Measurements from ENCODE around the gene GULP1.

The GULP1 gene

DNA sequence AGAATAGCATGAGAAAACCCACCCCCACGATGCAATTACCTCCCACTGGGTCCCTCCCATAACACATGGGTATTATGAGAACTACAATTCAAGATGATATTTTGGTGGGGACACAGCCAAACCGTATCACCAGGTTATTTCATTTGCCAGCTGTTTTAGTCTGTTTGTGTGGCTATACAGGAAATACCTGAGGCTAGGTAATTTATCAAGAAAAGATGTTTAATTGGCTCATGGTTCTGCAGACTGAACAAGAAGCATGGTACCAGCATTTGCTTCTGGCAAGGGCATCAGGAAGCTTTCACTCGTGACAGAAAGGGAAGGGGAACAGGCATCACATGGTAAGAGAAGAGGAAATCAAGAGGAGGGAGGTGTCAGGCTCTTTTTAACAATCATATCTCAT lies 329.2 kb downstream of the GULP1 start:
- TF ChIP-seq ZBTB7A (IDR thresholded peaks at IDR 0.05; ENCODE audit: low read depth), result no peak
- TF ChIP-seq YY1 (IDR thresholded peaks at IDR 0.05; ENCODE audit: low read depth), result no peak
- TF ChIP-seq EGR1 (IDR thresholded peaks at IDR 0.05), result no peak
- TF ChIP-seq FOXM1 (IDR thresholded peaks at IDR 0.05; ENCODE audit: borderline replicate concordance, low read depth), result no peak
- TF ChIP-seq TCF12 (IDR thresholded peaks at IDR 0.05; ENCODE audit: low read depth), result no peak
- TF ChIP-seq, protein P1, sequence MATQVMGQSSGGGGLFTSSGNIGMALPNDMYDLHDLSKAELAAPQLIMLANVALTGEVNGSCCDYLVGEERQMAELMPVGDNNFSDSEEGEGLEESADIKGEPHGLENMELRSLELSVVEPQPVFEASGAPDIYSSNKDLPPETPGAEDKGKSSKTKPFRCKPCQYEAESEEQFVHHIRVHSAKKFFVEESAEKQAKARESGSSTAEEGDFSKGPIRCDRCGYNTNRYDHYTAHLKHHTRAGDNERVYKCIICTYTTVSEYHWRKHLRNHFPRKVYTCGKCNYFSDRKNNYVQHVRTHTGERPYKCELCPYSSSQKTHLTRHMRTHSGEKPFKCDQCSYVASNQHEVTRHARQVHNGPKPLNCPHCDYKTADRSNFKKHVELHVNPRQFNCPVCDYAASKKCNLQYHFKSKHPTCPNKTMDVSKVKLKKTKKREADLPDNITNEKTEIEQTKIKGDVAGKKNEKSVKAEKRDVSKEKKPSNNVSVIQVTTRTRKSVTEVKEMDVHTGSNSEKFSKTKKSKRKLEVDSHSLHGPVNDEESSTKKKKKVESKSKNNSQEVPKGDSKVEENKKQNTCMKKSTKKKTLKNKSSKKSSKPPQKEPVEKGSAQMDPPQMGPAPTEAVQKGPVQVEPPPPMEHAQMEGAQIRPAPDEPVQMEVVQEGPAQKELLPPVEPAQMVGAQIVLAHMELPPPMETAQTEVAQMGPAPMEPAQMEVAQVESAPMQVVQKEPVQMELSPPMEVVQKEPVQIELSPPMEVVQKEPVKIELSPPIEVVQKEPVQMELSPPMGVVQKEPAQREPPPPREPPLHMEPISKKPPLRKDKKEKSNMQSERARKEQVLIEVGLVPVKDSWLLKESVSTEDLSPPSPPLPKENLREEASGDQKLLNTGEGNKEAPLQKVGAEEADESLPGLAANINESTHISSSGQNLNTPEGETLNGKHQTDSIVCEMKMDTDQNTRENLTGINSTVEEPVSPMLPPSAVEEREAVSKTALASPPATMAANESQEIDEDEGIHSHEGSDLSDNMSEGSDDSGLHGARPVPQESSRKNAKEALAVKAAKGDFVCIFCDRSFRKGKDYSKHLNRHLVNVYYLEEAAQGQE (IDR thresholded peaks at IDR 0.05; ENCODE audit: low read depth), result no peak
- TF ChIP-seq, protein P2, sequence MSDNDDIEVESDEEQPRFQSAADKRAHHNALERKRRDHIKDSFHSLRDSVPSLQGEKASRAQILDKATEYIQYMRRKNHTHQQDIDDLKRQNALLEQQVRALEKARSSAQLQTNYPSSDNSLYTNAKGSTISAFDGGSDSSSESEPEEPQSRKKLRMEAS (IDR thresholded peaks at IDR 0.05), result no peak
- TF ChIP-seq, protein P3, sequence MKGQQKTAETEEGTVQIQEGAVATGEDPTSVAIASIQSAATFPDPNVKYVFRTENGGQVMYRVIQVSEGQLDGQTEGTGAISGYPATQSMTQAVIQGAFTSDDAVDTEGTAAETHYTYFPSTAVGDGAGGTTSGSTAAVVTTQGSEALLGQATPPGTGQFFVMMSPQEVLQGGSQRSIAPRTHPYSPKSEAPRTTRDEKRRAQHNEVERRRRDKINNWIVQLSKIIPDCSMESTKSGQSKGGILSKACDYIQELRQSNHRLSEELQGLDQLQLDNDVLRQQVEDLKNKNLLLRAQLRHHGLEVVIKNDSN (IDR thresholded peaks at IDR 0.05), result no peak
- no peak for TF ChIP-seq TAF1 (IDR thresholded peaks at IDR 0.05; ENCODE audit: low read depth)
- no peak for TF ChIP-seq NFIC (IDR thresholded peaks at IDR 0.05)
- no peak for TF ChIP-seq TEAD4 (IDR thresholded peaks at IDR 0.05)
- no peak for TF ChIP-seq RAD21 (IDR thresholded peaks at IDR 0.05; ENCODE audit: low read depth)
- no peak for TF ChIP-seq CREB1 (IDR thresholded peaks at IDR 0.05; ENCODE audit: low read depth)
- no peak for TF ChIP-seq EP300 (IDR thresholded peaks at IDR 0.05; ENCODE audit: borderline replicate concordance)
- no peak for TF ChIP-seq CEBPB (IDR thresholded peaks at IDR 0.05)

DNA sequence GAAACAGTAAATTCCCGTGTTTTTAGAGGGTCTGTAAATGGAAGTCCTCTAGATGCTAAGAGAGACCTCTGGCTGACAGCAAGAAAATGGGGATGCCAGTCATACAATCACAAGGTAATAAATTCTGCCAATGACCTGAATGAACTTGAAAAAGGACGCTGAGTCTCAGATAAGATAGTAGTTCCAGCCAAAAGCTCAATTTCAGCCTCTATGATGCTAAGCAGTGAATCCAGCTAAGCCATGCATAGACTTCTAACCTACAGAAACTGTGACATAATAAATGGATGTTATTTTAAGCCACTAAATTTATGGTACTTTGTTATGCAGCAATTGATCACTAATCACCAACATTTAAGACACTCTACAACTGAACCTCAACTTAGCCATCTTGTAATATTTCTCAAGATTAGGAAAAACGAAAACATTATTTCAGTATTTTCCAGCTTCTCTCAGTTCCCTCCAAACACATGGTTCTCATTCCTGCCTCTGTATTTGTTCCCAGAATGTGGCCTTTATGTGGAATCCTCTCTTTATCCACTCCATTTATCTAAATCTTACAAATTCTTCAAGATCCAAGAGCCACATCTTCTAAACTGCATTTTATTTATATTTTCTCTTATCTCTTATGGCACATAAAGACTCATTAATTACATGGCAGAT lies 331.1 kb downstream of the GULP1 start:
- TF ChIP-seq RAD21 (IDR thresholded peaks at IDR 0.05; ENCODE audit: low read depth) (no peak), TEAD4 (IDR thresholded peaks at IDR 0.05) (no peak), NFIC (IDR thresholded peaks at IDR 0.05) (no peak), TAF1 (IDR thresholded peaks at IDR 0.05; ENCODE audit: low read depth) (no peak), YY1 (IDR thresholded peaks at IDR 0.05; ENCODE audit: low read depth) (no peak), FOXM1 (IDR thresholded peaks at IDR 0.05; ENCODE audit: borderline replicate concordance, low read depth) (no peak), EP300 (IDR thresholded peaks at IDR 0.05; ENCODE audit: borderline replicate concordance) (no peak), CREB1 (IDR thresholded peaks at IDR 0.05; ENCODE audit: low read depth) (no peak), CEBPB (IDR thresholded peaks at IDR 0.05) (no peak), EGR1 (IDR thresholded peaks at IDR 0.05) (no peak), ZBTB7A (IDR thresholded peaks at IDR 0.05; ENCODE audit: low read depth) (no peak), TCF12 (IDR thresholded peaks at IDR 0.05; ENCODE audit: low read depth) (no peak)
- TF ChIP-seq, protein P3 (IDR thresholded peaks at IDR 0.05), result no peak
- TF ChIP-seq, protein P1 (IDR thresholded peaks at IDR 0.05; ENCODE audit: low read depth), result no peak
- TF ChIP-seq, protein P2 (IDR thresholded peaks at IDR 0.05), result no peak

DNA sequence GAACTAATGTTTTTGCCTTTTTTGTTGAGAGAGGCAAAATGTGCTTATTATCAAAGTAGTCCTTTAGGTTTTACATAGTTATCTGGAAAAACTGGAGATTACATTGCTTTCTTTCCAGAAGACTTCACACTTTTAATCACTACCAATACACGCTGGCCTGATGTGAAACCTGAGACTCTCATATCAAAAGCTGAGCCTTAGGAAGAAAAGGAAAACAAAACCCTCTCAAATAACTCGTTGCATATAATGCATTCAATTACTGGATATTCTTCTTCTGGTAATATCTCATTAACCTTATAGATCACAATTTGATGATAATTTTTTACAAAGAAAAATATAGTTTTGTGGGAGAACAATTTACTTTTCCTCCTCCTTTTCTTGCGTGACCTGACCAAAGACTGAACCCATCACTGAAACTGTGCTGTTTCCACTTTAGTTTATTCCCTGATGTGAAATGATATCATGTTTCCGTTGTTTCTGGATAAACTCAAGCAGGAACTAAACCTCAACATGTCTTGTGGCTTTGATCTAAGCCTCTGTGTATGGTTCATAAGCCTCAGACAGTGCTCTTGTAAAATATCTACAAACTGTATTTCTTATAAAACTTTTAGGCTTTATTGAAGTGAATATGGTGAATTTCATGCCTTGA lies 332.4 kb downstream of the GULP1 start:
- TF ChIP-seq TEAD4 (IDR thresholded peaks at IDR 0.05) (no peak), FOXM1 (IDR thresholded peaks at IDR 0.05; ENCODE audit: borderline replicate concordance, low read depth) (0 out of 2 replicates have a peak, but pooled peaks have one; percentile 26), TCF12 (IDR thresholded peaks at IDR 0.05; ENCODE audit: low read depth) (no peak), CEBPB (IDR thresholded peaks at IDR 0.05) (no peak), EP300 (IDR thresholded peaks at IDR 0.05; ENCODE audit: borderline replicate concordance) (peak; percentile 38; the same call in 1 of the 2 replicates), RAD21 (IDR thresholded peaks at IDR 0.05; ENCODE audit: low read depth) (no peak)
- TF ChIP-seq, protein P2 (IDR thresholded peaks at IDR 0.05), result no peak

DNA sequence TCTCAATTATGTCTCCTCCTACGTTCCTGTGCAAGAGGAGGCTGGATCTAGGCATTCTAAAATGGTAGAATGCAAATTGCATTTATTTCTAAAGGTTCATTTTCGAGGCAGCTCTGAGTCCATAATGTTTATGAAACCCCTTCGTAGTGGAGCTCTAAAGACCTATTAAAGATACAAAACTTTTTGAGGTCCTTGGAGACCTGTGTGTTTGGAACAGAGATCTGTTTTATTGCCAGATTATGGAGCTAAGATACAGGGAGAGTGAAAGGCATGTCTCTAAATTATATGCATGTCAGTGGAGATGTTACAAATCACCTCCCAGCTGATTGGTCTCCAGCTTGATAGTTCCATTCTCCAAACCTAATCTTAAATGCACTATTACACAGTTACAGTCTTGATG lies 335.8 kb downstream of the GULP1 start:
- no peak for TF ChIP-seq YY1 (IDR thresholded peaks at IDR 0.05; ENCODE audit: low read depth)
- no peak for TF ChIP-seq TCF12 (IDR thresholded peaks at IDR 0.05; ENCODE audit: low read depth)
- no peak for TF ChIP-seq EGR1 (IDR thresholded peaks at IDR 0.05)
- no peak for TF ChIP-seq FOXM1 (IDR thresholded peaks at IDR 0.05; ENCODE audit: borderline replicate concordance, low read depth)
- no peak for TF ChIP-seq TEAD4 (IDR thresholded peaks at IDR 0.05)
- no peak for TF ChIP-seq CEBPB (IDR thresholded peaks at IDR 0.05)
- no peak for TF ChIP-seq RAD21 (IDR thresholded peaks at IDR 0.05; ENCODE audit: low read depth)
- TF ChIP-seq, protein P1 (IDR thresholded peaks at IDR 0.05; ENCODE audit: low read depth), result no peak
- TF ChIP-seq CREB1 (IDR thresholded peaks at IDR 0.05; ENCODE audit: low read depth), result no peak
- TF ChIP-seq, protein P2 (IDR thresholded peaks at IDR 0.05), result no peak
- TF ChIP-seq TAF1 (IDR thresholded peaks at IDR 0.05; ENCODE audit: low read depth), result no peak
- TF ChIP-seq, protein P3 (IDR thresholded peaks at IDR 0.05), result no peak
- no peak for TF ChIP-seq EP300 (IDR thresholded peaks at IDR 0.05; ENCODE audit: borderline replicate concordance)
- TF ChIP-seq NFIC (IDR thresholded peaks at IDR 0.05), result no peak
- TF ChIP-seq ZBTB7A (IDR thresholded peaks at IDR 0.05; ENCODE audit: low read depth), result no peak

All from Ishikawa (cell line).